GM21360 (cell line): Measurements from ENCODE around the gene HOXC13.

Experiments
- ATAC-seq: cut with Tn5 transposase; IDR thresholded peaks from one replicate; pipeline ENCODE4 v1.9.1; 2021; ENCODE audit warnings: mild to moderate bottlenecking, moderate library complexity; ENCODE audit not compliant: unreplicated experiment

Gene HOXC13

DNA sequence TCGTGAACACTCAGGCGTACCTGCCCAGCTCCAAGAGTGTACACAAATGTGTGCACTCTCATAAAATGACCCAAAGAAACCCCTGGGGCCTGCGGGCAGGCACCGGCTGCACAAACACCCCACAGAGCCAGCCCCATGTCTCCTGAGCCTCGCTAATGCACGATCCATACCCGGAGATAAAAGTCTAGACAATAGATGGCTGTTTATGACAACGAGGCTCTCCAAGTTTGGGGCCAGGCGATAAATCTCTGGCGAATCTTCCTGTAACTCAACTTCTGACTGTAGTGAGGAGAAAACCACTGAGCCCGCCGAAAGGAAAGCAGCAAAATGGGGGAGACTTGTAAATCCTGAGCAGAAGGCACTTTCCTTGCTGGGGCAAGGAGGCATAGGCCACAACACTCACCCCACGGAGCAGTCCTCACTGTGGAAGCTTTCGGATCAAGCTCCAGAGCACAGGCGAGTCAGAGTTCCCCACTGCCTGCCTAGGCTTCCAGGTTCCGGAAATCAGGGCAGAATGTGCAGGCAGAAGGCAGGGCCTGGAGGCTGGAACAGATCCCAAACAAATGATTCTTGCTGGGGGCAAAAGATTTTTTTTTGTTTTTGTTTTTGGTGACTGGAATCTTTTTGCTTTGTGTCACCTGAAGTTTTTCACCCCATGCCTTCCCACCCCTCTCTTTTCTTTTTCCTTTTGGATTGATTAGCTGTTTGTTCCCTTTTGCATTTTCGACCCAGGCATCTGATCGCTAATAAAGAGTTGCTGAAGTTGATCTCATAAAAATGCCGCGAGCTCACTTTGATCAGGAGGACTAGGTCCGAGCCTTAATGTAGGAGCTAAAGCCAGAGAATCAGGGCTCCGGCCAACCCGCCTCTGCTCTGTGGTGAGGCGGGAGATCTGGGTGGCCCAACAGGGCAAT is 29.8 kb downstream of the HOXC13 start:
- no peak for ATAC-seq

DNA sequence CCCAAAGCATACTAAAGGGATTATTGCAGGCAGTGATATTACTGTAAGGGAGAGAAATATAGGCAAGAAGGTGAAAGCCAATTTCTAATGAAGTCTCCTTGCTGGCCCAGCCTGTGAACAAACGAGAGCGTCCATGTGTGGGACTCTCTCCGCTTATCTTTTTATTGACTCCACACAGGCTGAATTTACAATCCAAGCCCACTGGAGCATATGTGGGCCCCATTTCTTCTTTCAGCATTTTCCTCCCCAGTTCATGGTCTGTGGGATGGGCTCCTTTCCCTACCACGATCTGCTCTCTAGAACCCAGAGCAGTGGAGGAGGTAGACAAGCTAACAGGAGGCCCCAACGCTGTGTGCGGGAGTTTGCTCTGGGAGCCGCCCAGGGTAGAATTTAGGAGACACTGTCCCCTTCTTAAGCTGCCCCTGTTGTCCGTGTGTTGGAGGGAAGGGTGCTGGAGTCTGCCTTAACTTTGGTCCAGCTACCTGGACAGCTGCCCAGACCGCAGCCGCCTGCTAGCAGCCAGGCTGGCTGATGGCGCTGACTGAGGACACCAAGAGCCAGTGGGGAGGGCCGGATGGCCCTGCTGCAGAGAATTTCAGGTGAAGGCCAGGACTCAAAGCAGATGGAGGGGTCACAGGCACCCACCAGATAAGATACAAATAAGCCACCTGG is 31.1 kb downstream of the HOXC13 start:
- ATAC-seq: no peak

DNA sequence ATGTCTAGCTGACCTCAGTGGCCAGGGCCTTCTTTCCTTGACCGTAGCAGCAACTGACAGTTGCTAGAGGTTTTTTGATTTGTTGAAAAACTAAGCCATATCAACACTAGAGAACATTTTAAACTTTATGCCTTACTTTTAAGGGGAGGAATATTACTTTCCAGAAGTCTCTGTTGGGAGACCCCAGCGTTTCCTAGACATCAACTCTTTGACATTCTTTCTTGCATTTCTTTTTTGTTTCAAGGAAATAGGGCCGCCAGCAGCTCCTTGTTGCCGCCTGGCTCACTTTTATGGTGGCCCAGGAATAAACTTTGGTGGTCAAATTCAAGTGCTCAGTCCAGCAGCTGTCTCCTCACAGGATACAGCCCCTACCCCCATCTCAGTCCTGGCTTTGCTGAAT is 31.8 kb downstream of the HOXC13 start:
- ATAC-seq: no peak

DNA sequence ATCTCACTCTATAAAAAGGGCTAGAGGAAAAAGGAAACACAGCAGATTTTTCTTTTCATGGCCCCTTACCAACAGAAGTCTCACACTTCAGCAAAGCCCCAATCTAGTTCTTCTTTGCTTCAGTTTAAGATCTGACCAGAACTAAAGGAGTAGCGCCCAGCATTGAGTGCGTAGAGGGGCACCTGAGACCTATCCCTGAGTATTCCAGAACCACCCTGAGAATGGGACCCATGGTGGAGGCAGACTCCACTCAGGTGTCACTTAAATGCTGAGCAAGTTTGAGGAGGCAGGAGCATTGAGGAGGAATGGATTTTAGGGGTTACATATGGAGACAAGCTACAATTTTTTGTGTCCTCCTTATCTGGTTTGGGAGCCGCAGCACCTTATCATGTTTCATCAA is 32.5 kb downstream of the HOXC13 start:
- ATAC-seq: no peak

DNA sequence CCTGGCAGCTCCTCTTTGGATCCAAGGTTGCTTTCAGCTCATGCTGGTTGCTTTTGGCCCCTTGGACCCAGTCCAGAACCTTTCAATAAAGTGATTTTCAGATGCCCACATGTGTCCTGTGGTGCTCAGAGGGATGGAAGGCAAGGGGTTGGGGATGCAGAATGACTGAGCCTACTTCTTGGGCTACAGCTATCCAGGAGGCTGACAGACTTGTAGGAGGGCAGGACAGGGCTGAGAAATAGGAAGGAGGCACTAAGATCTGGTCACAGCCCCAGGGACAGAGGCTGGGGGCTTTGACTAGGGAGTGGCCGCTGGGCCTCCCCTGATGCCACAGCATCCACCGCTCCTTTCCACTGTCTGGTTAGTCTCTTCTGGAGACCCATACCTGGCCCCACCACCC is 33.1 kb downstream of the HOXC13 start:
- ATAC-seq: no peak

DNA sequence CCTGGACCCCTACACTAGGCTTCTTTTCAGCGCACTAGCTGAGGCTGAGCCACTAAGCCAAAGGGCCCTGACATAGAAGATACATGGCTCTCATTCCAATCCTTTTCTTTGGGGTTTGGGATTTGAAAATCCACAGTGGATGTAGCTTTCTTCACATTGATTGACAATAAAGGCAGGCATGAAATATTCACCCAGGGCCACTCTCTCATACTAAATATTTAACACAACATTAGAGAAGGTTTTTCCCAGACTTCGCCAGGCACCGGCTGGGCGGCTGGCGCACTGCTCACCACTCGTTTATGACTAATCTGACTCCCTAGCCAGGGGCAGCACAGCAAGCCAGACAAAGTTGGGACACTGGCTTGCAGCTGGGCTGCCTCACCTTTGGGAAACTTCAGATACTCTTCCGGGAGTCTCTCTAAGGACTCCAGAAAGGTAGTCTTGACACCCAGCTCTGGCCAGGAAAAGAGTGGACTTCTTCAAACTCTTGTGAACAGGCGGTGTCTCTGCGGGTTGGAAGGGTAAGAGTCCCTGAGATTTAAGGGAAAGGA is 33.6 kb downstream of the HOXC13 start:
- ATAC-seq: no peak

DNA sequence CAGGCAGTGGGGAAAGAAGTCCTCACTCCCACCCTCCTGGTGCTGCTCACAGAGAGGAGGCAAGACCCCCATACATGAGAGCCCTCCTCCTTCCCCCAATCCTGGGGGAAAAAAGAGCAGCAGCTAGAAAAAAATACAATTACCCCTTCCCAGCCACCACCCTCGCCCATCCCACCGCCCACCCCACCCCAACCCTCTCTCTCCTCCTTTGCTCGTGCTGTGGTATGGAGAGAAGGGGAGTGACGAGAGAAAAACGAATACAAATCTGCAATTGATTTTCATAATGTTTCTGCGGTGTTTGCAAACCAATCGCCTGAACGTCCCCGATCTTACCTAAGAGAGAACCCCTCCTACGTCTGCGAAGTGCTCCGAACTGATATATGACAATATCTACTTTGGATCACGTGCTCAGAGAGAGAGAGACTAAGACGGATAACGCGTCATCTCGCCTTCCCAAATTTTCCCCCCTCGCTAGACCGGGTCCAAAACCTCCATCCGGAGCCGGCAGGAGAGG is 34.1 kb downstream of the HOXC13 start, which contains the start of gene HOXC11:
Gene HOXC11, plus strand, starts transcription at position 405 of the 514 bp plus-strand sequence. CDS start 116 bp downstream, outside the sequence.
- no peak for ATAC-seq

DNA sequence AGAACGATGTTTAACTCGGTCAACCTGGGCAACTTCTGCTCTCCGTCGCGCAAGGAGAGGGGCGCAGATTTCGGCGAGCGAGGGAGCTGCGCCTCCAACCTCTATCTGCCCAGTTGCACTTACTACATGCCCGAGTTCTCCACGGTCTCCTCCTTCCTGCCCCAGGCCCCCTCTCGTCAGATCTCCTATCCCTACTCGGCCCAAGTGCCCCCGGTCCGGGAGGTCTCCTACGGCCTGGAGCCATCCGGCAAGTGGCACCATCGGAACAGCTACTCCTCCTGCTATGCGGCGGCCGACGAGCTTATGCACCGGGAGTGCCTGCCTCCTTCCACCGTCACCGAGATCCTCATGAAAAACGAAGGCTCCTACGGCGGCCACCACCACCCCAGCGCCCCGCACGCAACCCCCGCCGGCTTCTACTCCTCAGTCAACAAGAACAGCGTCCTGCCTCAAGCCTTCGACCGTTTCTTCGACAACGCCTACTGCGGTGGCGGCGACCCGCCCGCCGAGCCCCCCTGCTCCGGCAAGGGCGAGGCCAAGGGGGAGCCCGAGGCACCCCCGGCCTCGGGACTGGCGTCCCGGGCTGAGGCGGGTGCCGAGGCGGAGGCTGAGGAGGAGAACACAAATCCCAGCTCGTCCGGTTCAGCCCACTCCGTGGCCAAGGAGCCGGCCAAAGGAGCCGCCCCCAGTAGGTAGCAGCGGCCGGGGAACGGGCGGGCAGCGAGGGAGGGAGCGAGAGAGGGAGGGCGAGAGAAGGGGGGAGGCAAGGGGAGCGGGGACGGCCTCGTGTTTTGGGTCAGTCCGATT is 34.8 kb downstream of the HOXC13 start:
- ATAC-seq: no peak

DNA sequence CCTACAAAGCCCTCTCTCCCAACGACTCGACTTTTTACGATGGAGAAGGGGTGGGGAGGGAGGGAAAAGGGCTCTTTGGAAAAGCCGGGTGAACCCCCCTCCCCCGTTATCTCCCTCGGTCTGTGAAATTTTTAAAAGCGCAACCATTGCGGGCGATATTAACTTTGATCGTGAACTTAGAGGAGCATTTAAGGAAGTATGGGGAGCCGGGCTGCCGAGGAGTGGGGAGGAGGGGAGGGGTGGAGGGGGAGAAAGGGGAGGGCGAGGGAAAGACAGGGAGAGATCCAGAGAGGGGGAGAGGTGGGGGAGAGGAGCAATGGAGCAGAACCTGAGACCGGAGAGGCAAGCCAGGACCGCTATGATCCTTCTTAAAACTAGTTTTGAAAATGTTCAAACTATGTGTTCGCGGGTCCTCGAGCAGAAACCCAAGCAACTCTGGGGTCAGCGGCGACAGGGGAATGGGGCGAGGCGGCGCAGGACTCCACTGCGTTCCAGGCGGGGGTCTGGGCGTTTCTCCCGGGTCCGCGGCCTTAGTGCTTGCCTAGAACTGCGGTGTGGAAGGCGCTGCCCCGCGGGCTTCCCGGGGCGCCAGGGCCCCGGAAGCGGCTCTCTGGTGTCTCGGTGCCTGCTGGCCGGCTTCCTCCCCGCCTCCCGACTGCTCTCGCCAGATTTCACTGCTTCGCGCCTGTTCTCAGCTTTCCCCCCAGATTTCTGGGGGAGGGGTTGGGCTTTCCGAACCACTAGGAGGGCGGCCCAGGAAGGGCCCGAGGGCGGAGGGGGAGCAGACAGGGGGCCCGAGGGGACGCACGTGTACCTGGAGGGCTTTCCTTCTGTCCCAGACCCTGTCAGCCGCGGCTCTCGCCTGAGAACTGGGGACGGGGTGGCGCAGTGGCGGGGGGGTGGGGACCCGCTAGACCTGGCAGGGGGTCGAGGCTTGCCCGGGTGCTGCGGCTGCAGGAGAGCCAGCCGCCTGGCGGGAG is 35.7 kb downstream of the HOXC13 start, which contains the start of gene HOTAIR:
Gene HOTAIR, minus strand, starts transcription at position 871 of the 980 bp plus-strand sequence.
- no peak for ATAC-seq

DNA sequence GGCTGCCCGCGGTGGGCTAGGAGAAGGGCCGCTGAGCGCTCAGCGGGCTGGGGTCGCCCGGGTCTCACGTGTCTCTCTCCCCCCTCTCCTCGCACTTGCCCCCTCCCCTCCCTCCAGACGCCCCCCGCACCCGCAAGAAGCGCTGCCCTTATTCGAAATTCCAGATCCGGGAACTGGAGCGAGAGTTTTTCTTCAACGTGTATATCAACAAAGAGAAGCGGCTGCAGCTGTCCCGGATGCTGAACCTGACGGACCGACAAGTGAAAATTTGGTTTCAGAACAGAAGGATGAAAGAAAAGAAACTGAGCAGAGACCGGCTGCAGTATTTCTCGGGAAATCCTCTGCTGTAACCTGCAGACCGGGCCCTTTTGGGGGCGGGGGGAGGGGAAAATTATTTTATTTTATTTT is 36.4 kb downstream of the HOXC13 start:
- no peak for ATAC-seq

DNA sequence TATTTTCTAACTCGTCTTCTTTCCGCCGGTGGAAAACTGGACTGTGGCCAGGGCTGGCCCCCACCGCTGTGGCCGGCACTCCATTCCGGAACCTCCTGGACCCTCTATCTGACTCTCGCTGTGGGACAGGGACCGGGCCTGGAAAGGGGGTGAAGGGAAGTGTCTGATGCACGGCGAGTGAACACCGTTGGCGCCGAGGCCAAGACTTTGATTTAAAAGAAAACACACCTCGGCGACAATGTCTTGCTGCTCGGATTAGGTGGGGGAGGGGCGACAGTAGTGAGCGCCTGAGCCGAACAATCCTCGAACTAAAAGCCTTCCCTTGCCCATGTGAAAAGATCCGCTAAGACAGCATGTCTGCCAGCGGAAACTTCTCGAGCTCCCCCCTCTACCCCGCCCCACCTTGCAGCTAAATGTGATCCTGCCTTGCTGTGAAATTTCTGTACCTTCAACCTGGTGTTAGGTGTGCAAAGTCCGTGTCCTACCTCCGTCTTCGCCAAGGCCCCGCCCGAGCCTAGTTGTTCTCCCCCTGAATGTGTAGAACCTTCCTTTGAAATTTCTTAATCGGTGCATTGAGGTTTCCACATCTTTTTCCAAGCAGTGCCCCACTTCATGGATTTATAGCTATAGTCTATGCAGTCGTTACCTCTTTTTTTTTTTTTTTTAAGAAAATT is 37.0 kb downstream of the HOXC13 start:
- no peak for ATAC-seq

DNA sequence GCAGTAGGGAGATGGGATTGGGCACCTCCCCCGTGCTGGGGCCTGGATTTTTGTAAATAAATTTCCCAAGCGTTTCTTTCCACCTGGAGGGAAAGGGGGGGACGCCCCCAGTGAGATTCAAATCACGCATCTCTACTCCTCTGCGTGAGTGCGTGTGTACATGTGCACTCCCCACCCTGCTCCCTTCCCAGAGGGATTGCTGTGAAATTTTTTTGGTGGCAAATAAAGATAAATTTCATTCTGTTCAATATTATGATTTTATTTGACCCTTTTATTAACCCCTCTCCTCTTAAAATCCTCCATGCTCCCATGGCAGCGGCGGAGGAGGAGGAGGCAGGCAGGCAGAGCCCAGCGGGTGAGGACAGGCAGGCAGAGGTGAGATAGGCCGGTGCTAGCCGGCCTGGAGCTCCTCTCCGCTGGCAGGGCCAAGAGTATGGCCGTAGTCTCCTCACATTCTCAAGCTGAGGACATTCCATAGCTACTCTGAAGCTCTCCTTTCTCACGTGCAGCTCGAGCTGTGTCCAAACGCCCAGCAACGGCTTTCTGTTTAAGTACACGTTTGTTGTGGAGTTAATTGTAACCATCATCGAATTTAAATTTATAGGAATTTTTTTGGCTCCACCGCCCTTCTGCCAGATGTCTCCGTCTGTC is 37.7 kb downstream of the HOXC13 start:
- ATAC-seq: no peak

DNA sequence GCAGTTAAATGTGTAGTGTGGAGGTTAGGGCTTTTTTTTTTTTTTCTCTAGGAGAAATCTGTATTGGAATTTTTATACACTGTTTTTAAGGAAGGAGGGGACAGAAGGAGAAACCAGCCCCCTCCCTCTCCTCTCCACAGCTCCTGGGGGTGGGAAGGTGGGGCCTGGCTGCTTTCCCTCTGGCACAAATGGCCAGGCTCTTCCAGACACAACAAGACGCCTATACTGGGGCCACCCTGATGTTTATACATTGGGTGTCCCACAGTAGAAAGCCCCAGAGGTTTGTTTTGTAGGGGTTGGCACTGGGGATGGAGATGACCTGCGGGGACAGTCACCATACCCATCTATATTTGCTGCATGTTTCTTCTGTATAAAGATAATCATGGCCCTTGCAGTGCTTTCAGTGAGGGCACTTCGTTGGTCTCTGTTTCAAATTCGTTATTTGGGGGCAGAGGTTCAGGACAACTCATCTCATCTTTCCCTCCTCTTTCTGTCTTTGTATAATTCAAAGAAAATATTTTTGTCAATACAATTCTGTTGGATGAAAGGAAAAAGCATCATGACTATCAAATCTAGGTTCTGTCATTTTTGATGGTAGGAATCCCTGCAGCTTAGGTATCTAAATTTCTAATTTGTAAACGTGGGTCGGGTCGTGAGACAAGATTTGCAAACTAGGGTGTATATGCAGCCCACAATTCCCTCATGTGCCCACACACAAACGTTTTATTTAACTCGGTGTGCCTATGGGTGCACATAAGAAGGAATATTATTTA is 38.4 kb downstream of the HOXC13 start:
- no peak for ATAC-seq

DNA sequence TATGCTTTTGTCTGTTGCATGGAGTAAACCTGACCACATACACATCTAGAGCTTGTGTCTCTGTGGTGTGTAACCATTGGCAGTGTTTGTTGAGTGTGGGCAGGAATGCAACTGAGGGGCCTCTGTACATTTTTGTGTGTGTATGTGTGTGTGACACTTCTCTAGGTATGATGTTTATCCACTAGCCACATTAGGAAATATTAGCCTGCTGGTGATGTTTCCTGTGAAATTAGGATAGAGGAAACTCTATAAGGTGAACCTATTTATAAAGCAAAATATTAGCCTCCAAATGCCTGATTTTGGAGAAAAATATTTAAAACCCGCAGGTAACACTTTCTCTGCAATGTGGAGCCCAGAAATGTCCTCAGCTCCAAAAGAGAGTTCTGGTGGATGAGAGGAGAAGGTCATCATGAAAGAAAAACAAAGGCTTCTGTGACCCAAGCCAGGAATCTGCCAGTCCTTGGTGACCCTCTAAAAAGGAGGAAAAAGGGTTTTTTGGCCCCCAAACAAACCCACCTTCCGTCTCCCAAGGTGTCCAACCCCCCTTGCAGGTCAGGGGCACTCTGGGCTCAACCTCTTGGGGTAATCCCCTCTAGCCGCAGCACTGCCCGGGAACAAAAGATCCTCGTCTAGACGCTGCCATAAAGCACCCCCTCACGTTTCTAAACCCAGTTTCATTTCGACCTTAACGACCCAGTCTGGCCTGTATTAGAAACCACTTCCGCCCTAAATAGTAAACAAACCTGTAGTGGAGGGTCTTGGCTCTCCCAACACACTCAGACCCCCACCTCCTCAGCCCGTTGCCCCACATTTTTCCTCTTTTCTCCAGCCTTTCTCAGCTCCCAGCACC is 39.2 kb downstream of the HOXC13 start:
- no peak for ATAC-seq

DNA sequence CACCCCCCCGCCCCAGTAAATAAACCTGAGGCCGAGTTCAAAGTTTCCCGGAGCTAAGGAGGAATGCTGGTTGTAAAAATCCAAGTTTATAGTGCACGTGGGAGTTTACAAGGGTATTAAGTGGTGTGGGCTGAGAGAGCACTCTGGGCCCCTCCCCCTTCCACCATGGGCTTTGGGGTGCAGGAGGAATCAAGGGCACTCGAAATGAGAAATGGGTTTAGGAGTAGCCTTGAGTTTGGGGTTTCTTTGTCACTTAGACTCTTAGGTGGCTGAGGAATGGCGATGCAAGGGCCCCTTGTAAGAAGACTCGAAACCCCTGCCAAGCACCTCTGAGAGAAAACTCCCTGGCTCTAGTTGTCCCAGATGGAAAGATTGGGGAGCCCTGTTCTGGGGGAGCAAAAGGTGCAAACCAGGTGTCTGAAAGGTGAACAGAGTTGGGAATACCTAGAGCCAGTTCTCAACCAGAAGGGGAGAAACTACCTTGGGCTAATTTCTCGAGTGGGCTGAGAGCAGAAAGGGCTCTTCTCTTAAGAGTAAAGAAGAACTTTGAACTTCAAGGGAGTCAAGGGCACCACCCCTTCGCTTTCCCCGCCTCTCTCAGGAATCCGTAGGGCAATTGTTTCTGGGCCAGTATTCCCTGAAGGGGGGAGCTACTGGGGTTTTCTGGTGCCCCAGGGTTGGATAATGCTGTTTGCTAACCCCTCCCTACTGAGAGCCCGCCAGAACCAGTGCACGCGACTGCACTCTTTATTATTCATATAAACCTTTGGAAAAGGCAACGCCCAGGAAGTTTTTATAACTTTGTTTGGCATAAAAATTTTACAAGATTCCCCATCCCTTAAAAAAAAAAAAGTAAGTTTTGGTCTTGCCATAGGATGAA is 40.1 kb downstream of the HOXC13 start:
- ATAC-seq: no peak
